Breast epithelium (tissue), 4 donors: ENCODE data around the gene U2AF1L4. TPM values are rescaled to one million over a fixed set of nuclear protein-coding genes. Genes with fewer than 3 reads are reported as not detected.

Source experiments
- DNase-seq, 2 donors: peaks; one replicate each; pipeline ENCODE4 v3.0.0-alpha.2; 2019; ENCODE audit warnings: low spot score in 2 of 2
- H3K27ac ChIP-seq, 2 donors: fragments of 200-600 bp; sonication (generic) in 1 of 2; one replicate each; pipeline ENCODE4 v1.5.1; 2016 to 2019; ENCODE audit warnings: mild to moderate bottlenecking in 1 of 2
- H3K27me3 ChIP-seq, 2 donors: fragments of 200-600 bp; sonication (generic) in 1 of 2; one replicate each; pipeline versions ENCODE4 v1.5.1 to v1.6.0; 2017 to 2019; ENCODE audit warnings: control low read depth in 1 of 2, mild to moderate bottlenecking in 1 of 2
- H3K36me3 ChIP-seq: fragments of 200-600 bp; one replicate; pipeline ENCODE4 v1.5.1; 2019
- H3K4me1 ChIP-seq, 2 donors: fragments of 200-600 bp; sonication (generic); one replicate each; pipeline ENCODE4 v1.5.1; 2016 to 2019; ENCODE audit warnings: control low read depth in 1 of 2
- H3K4me3 ChIP-seq, 3 donors: fragments of 200-600 bp; sonication (generic); 1 replicate in 2 of 3; 2 replicates in 1 of 3; pipeline ENCODE4 v1.5.1; 2016 to 2019; ENCODE audit warnings: mild to moderate bottlenecking in 3 of 3, moderate library complexity in 2 of 3
- H3K9me3 ChIP-seq, 2 donors: fragments of 200-600 bp; sonication (generic) in 1 of 2; one replicate each; pipeline ENCODE4 v1.5.1; 2016 to 2019; ENCODE audit warnings: control low read depth in 1 of 2
- CTCF ChIP-seq, 3 donors: fragments of 450-650 bp; IDR thresholded peaks; one replicate each; pipeline ENCODE4 v1.5.1; 2016 to 2017; ENCODE audit warnings: antibody characterized with exemption in 3 of 3, mild to moderate bottlenecking in 3 of 3, moderate library complexity in 3 of 3
- POLR2A ChIP-seq: fragments of 450-650 bp; IDR thresholded peaks from one replicate; pipeline ENCODE4 v1.6.1; 2016; ENCODE audit warnings: antibody characterized with exemption, mild to moderate bottlenecking, moderate library complexity
- POLR2AphosphoS5 ChIP-seq, 3 donors: sonication (generic); formaldehyde crosslinking; IDR thresholded peaks; one replicate each; pipeline ENCODE4 v1.6.1; 2017; ENCODE audit warnings: antibody characterized with exemption in 3 of 3
- intact Hi-C: fragments of 100-400 bp; cut with DNase I; formaldehyde crosslinking; loops from one replicate; pipeline ENCODE4 v1.15.1; 2023; ENCODE audit warnings: low total_unique reads
- total RNA-seq, 3 donors: library from RNA; depleted of rRNA; stranded (reverse); fragments of >200 nt; gene quantifications; one replicate each; pipeline ENCODE4 v1.1.0, GENCODE V29; 2016

Gene U2AF1L4
- total RNA-seq, 3 donors from 2014 or later: 15.7 to 37.5 (median 19.5) TPM

DNA sequence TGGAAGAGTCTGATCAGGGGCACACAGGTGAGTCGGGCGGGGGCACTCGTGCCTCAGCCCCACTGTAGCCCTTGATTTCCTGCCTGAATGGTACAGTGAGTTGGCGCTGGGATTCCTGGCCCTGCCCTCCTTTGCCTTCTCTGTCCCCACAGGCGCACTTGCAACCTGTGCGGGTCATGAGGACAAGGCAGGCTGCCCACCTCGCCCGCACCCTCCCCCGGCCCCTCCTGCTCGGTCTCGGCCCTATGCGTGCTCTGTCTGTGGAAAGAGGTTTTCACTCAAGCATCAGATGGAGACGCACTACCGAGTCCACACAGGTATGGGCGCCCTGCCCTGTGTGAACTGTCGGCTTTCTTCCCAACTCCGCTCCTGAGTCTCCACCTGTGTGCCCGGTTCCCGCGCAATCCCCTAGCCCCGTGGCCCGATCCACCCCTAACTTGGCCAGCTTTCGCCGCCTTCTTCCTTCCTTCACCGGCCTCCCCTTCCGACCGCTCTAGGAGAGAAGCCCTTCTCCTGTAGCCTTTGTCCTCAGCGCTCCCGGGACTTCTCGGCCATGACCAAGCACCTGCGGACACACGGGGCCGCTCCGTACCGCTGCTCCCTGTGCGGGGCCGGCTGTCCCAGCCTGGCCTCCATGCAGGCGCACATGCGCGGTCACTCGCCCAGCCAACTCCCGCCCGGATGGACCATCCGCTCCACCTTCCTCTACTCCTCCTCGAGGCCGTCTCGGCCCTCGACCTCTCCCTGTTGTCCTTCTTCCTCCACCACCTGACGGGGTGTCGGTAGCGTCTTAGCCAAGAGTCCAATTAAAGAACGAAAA lies 29.0 kb downstream of the U2AF1L4 start:
- Histone ChIP-seq H3K4me1 (peaks cover 17 to 19% of the 10 kb centered on the region in 2 donors), H3K4me3 (peak overlapping the region; percentile 76 to 93 (median 90)), H3K27ac (peak overlapping the region; percentile 88 to 93), H3K27me3 (no peaks in the 10 kb centered on the region), H3K9me3 (no peaks in the 10 kb centered on the region), H3K36me3 (no peaks in the 10 kb centered on the region)
- peak in 1 of 2 donors; percentile 70 for DNase-seq
- TF ChIP-seq POLR2A (no peak), POLR2AphosphoS5 (IDR thresholded peaks at IDR 0.05) (no peak), CTCF (IDR thresholded peaks at IDR 0.05) (no peak)
- intact Hi-C loops: no loop called here

DNA sequence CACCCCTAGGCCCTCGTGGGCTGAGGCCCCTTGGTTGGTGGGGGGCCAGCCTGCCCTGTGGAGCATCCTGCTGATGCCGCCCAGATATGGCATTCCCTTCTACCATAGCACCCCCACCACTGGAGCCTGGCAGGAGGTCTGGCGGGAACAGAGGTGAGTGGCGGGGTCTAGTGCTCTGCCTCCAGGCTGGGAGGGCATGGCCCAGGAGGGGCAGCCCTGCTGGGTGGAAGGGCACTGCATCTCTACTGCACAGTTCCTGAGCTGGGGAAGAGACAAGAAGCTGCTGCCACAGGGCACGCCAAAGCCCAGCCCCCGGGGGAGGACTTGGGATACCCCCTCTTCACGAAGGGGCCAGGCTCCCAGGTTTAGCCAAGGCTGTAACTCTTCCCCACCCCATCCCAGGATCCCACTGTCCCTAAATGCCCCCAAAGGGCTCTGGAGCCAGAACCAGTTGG lies 29.8 kb downstream of the U2AF1L4 start:
- H3K4me1 ChIP-seq: peaks cover 17 to 19% of the 10 kb centered on the region in 2 donors
- H3K27me3 ChIP-seq: no peaks in the 10 kb centered on the region
- intact Hi-C loops: no loop called here
- H3K36me3 ChIP-seq: no peaks in the 10 kb centered on the region
- no peak for TF ChIP-seq CTCF (IDR thresholded peaks at IDR 0.05)
- TF ChIP-seq POLR2A: no peak
- no peak for TF ChIP-seq POLR2AphosphoS5 (IDR thresholded peaks at IDR 0.05)
- H3K27ac ChIP-seq: peak overlapping the region; percentile 88 to 93
- peak overlapping the region in 2 of 3 donors; percentile 90 to 93 for H3K4me3 ChIP-seq
- no peak for DNase-seq
- no peaks in the 10 kb centered on the region for H3K9me3 ChIP-seq

DNA sequence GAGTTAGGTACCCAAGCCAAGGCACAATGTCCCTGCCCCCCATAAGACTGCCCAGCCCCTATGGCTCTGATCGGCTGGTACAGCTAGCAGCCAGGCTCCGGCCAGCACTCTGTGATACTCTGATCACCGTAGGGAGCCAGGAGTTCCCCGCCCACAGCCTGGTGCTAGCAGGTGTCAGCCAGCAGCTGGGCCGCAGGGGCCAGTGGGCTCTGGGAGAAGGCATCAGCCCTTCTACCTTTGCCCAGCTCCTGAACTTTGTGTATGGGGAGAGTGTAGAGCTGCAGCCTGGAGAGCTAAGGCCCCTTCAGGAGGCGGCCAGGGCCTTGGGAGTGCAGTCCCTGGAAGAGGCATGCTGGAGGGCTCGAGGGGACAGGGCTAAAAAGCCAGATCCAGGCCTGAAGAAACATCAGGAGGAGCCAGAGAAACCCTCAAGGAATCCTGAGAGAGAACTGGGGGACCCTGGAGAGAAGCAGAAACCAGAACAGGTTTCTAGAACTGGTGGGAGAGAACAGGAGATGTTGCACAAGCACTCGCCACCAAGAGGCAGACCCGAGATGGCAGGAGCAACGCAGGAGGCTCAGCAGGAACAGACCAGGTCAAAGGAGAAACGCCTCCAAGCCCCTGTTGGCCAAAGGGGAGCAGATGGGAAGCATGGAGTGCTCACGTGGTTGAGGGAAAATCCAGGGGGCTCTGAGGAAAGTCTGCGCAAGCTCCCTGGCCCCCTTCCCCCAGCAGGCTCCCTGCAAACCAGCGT lies 30.4 kb downstream of the U2AF1L4 start:
- H3K27ac ChIP-seq: no peak overlapping the region
- H3K9me3 ChIP-seq: no peaks in the 10 kb centered on the region
- H3K36me3 ChIP-seq: no peaks in the 10 kb centered on the region
- no peak for DNase-seq
- intact Hi-C loops: no loop called here
- H3K4me1 ChIP-seq: peaks cover 17 to 19% of the 10 kb centered on the region in 2 donors
- TF ChIP-seq CTCF (IDR thresholded peaks at IDR 0.05) (no peak), POLR2A (no peak), POLR2AphosphoS5 (IDR thresholded peaks at IDR 0.05) (no peak)
- H3K27me3 ChIP-seq: no peaks in the 10 kb centered on the region
- H3K4me3 ChIP-seq: no peak overlapping the region

GRCh38 chr19:35713904-35714495 lies 31.2 kb downstream of the U2AF1L4 start:
- Histone ChIP-seq H3K27ac (no peak overlapping the region), H3K4me1 (peaks cover 11 to 12% of the 10 kb centered on the region in 2 donors), H3K27me3 (no peaks in the 10 kb centered on the region), H3K36me3 (no peaks in the 10 kb centered on the region), H3K4me3 (no peak overlapping the region), H3K9me3 (no peaks in the 10 kb centered on the region)
- no peak for DNase-seq
- intact Hi-C loops: no loop called here
- TF ChIP-seq POLR2AphosphoS5 (IDR thresholded peaks at IDR 0.05) (no peak), POLR2A (no peak), CTCF (IDR thresholded peaks at IDR 0.05) (no peak)
